Upper lobe of left lung (tissue), 6 donors: ENCODE data around the gene KRT85. TPM values are rescaled to one million over a fixed set of nuclear protein-coding genes. Genes with fewer than 3 reads are reported as not detected.
A peak's percentile ranks its signal among the peaks of the same experiment; 100 is the strongest.
"Not testable (repeated sequence)": the region's sequence is repeated elsewhere in the genome, so short reads cannot be mapped to it uniquely, and the experiment has no call there.

Source experiments
- ATAC-seq, 2 donors: fragments of 200-7000 bp; cut with Tn5 transposase; one replicate each; pipeline ENCODE4 v1.9.1; 2022; ENCODE audit warnings: mild to moderate bottlenecking in 2 of 2, moderate library complexity in 2 of 2; ENCODE audit not compliant: low FRiP score in 2 of 2
- DNase-seq, 2 donors: peaks; one replicate each; pipeline ENCODE4 v3.0.0-alpha.2; 2019 to 2020
- H3K27ac ChIP-seq, 4 donors: fragments of 200-600 bp; sonication (generic); one replicate each; pipeline ENCODE4 v1.5.1; 2016 to 2019
- H3K27me3 ChIP-seq, 4 donors: fragments of 200-600 bp; sonication (generic); one replicate each; pipeline ENCODE4 v1.5.1; 2017 to 2019
- H3K36me3 ChIP-seq, 4 donors: fragments of 200-600 bp; sonication (generic); one replicate each; pipeline ENCODE4 v1.5.1; 2016 to 2019
- H3K4me1 ChIP-seq, 4 donors: fragments of 200-600 bp; sonication (generic); one replicate each; pipeline ENCODE4 v1.5.1; 2018 to 2019
- H3K4me3 ChIP-seq, 4 donors: fragments of 200-600 bp; sonication (generic); one replicate each; pipeline ENCODE4 v1.5.1; 2017 to 2019; ENCODE audit warnings: mild to moderate bottlenecking in 2 of 4, moderate library complexity in 1 of 4
- H3K9me3 ChIP-seq, 4 donors: fragments of 200-600 bp; sonication (generic); one replicate each; pipeline ENCODE4 v1.5.1; 2018 to 2019
- EP300 ChIP-seq, 4 donors: sonication (generic); formaldehyde crosslinking; IDR thresholded peaks; one replicate each; pipeline ENCODE4 v1.5.1; 2017; ENCODE audit warnings: antibody characterized with exemption in 4 of 4, control low read depth in 2 of 4
- POLR2A ChIP-seq, 4 donors: fragments of 450-650 bp; IDR thresholded peaks; one replicate each; pipeline ENCODE4 v1.5.1; 2016 to 2017; ENCODE audit warnings: antibody characterized with exemption in 4 of 4, mild to moderate bottlenecking in 2 of 4
- POLR2AphosphoS5 ChIP-seq, 2 donors: sonication (generic); formaldehyde crosslinking; IDR thresholded peaks; one replicate each; pipeline ENCODE4 v1.5.1; 2017; ENCODE audit warnings: antibody characterized with exemption in 2 of 2
- WGBS, 2 donors: methylation state at CpG; one replicate each; pipeline ENCODE4 v1.1.5; 2017 to 2018; 5-methylcytosine and 5-hydroxymethylcytosine counted together
- total RNA-seq, 6 donors: library from RNA; depleted of rRNA in 4 of 6; stranded (reverse); fragments of >200 nt in 4 of 6; gene quantifications; one replicate each; pipeline versions ENCODE4 v1.1.0 to v1.2.1, GENCODE V29; 2016 to 2021
- TF ChIP-seq, protein P1 (sequence below), 6 experiments: fragments of 450-650 bp in 4 of 6; fragments of 200-600 bp in 2 of 6; sonication (generic) in 2 of 6; IDR thresholded peaks; one replicate each; pipeline ENCODE4 v1.5.1; 2016 to 2019; ENCODE audit warnings: antibody characterized with exemption in 6 of 6
- donor health status: DM: no; HTN: no; CAD: no; lungs with moderate emphysema.
- donor health status: DM: no; HTN: yes; CAD: no; lungs with severe emphysema.

The KRT85 gene
- total RNA-seq, 6 donors from 2014 or later, result not detected

DNA sequence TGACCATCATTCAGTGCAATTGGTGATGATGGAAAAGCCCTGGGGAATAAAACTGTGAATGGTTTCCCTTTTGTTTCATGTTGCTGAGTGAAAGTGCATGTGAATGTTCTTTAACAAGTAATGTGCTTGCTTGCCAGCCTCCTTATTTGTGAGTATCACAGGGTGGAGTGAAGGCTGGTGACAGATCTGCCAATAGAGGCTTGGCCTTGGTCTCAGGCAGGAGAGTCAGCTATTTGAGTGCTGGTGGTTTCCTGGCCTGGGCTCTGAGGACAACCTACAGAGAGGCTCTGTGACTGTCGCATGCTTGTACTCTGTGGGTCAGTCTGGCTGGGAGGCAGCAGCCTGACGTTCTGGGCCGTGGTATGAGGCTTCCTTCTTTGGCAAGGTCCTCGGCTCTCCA is 20.7 kb downstream of the KRT85 start:
- Histone ChIP-seq H3K4me1 (peaks cover 3 to 10% (median 7%) of the 10 kb centered on the region in 4 donors), H3K27me3 (no peaks in the 10 kb centered on the region), H3K36me3 (no peaks in the 10 kb centered on the region), H3K9me3 (peaks cover 0 to 10% (median 0%) of the 10 kb centered on the region in 4 donors), H3K27ac (no peak overlapping the region), H3K4me3 (no peak overlapping the region)
- ATAC-seq (peak in 1 of 2 donors; percentile 64), DNase-seq (peak in 1 of 2 donors; percentile 68)
- TF ChIP-seq EP300 (IDR thresholded peaks at IDR 0.05) (no peak), POLR2AphosphoS5 (IDR thresholded peaks at IDR 0.05) (no peak)
- TF ChIP-seq, protein P1, sequence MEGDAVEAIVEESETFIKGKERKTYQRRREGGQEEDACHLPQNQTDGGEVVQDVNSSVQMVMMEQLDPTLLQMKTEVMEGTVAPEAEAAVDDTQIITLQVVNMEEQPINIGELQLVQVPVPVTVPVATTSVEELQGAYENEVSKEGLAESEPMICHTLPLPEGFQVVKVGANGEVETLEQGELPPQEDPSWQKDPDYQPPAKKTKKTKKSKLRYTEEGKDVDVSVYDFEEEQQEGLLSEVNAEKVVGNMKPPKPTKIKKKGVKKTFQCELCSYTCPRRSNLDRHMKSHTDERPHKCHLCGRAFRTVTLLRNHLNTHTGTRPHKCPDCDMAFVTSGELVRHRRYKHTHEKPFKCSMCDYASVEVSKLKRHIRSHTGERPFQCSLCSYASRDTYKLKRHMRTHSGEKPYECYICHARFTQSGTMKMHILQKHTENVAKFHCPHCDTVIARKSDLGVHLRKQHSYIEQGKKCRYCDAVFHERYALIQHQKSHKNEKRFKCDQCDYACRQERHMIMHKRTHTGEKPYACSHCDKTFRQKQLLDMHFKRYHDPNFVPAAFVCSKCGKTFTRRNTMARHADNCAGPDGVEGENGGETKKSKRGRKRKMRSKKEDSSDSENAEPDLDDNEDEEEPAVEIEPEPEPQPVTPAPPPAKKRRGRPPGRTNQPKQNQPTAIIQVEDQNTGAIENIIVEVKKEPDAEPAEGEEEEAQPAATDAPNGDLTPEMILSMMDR (IDR thresholded peaks at IDR 0.05), result no peak
- WGBS, 2 donors, result 23 to 35% methylated on average over 4 of the region's 4 CpGs

DNA sequence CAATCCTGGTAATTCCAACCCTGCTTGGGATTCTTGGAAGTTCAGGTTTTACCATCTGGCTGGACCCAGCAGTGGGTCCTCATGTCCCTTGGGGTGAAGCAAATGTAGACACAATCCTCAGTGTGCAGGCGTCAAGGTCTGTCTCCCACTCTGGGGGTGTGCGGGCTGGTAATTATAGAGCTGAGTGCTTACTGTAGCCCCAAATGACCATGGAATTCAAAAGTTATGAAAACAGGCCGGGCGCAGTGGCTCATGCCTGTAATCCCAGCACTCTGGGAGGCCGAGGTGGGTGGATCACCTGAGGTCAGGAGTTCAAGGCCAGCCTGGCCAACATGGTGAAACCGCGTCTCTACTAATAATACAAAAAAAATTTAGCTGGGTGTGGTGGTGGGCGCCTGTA is 22.2 kb downstream of the KRT85 start:
- ATAC-seq, H3K27ac ChIP-seq, DNase-seq, H3K27me3 ChIP-seq, H3K36me3 ChIP-seq, H3K4me3 ChIP-seq, H3K4me1 ChIP-seq, H3K9me3 ChIP-seq: not testable (repeated sequence)
- 84 to 91% methylated on average over 7 to 8 of the region's 8 CpGs for WGBS, 2 donors

DNA sequence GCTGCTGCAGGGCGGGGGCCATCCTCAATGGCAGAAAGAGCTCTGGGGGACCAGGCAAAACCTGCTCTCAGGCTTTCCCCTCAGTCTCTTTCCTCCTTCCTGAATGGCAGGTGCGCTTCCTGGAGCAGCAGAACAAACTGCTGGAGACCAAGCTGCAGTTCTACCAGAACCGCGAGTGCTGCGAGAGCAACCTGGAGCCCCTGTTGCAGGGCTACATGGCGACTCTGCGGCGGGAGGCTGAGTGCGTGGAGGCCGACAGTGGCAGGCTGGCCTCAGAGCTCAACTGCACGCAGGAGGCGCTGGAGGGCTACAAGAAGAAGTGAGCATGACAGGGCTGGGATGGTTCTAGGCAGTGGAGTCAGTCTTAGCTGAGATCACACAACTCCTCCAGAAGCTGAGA is 23.2 kb downstream of the KRT85 start:
- no peak for DNase-seq
- H3K27ac ChIP-seq, result no peak overlapping the region

DNA sequence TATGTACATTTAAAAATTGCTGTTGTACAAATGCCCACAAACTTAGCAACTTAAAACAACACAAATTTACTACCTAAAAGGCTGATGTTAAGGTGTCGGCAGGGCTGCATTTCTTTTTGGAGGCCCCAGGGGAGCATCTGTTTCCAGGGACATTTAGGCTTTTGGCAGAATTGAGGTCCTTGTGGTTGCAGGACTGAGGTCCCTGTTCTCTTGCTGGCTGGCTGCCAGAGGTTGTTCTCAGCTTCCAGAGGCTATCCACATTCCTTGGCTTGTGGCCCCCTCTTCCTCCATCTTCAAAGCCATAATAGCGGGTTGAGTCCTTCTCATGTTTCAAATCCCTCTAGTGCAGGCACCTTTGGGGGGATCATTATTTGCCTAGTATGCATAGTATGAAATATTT is 23.7 kb downstream of the KRT85 start:
- Histone ChIP-seq H3K4me1 (peaks cover 0 to 4% (median 4%) of the 10 kb centered on the region in 4 donors), H3K9me3 (peaks cover 0 to 10% (median 0%) of the 10 kb centered on the region in 4 donors), H3K36me3 (no peaks in the 10 kb centered on the region), H3K4me3 (no peak overlapping the region), H3K27ac (no peak overlapping the region), H3K27me3 (no peaks in the 10 kb centered on the region)
- no peak for TF ChIP-seq POLR2AphosphoS5 (IDR thresholded peaks at IDR 0.05)
- ATAC-seq (no peak), DNase-seq (no peak)
- 89 to 95% methylated on average over 2 of the region's 2 CpGs for WGBS, 2 donors

More for the DNA sequence above, 23.2 kb downstream of the KRT85 start:
- Histone ChIP-seq H3K27me3 (no peaks in the 10 kb centered on the region), H3K4me3 (no peak overlapping the region), H3K4me1 (peaks cover 0 to 4% (median 4%) of the 10 kb centered on the region in 4 donors), H3K36me3 (no peaks in the 10 kb centered on the region), H3K9me3 (peaks cover 0 to 10% (median 0%) of the 10 kb centered on the region in 4 donors)
- TF ChIP-seq POLR2A (IDR thresholded peaks at IDR 0.05) (no peak), POLR2AphosphoS5 (IDR thresholded peaks at IDR 0.05) (no peak), EP300 (IDR thresholded peaks at IDR 0.05) (no peak)
- TF ChIP-seq, protein P1 (IDR thresholded peaks at IDR 0.05), result no peak
- 79 to 93% methylated on average over 10 to 12 of the region's 12 CpGs for WGBS, 2 donors
- no peak for ATAC-seq

DNA sequence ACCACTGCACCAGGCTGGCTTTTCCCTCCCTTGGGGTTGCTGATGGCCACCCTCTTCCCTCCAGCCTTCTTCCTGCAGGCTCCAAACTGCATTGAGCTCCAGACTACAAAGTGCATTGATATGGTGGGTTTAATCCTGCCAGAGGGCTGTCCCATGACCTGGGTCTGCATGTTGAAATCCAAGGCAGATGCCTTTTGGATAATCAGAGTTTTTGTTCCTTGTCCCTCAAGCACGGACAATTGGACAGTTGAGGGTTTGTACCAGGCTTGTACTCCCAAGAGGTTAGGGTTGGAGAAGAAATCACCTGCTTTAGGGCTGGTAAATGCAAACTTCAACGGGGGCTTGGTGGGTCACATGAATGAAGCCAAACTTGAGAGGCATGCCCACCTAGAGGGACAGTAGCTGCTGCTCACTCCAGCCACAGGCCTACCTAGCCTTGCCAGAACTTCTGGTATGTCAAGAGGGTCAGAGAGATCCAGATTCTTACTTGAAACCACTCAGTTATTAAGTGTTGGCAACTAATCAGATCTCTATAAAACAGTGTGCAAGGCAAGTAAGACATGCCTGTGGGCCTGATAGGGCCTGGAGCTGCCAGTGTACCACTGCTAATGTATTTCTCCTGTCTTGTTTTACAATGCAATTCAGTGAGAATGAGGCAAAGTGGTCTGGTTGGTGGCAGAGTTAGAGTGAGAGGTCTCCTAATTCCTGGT is 24.3 kb downstream of the KRT85 start:
- 75 to 76% methylated on average over 2 of the region's 2 CpGs for WGBS, 2 donors
- TF ChIP-seq, protein P1 (IDR thresholded peaks at IDR 0.05), result no peak
- no peak for TF ChIP-seq POLR2A (IDR thresholded peaks at IDR 0.05)
- H3K27me3 ChIP-seq, result no peaks in the 10 kb centered on the region
- peaks cover 0 to 10% (median 0%) of the 10 kb centered on the region in 4 donors for H3K9me3 ChIP-seq
- DNase-seq, result no peak
- no peak overlapping the region for H3K4me3 ChIP-seq
- ATAC-seq, result peak; percentile 6 to 13
- H3K36me3 ChIP-seq, result no peaks in the 10 kb centered on the region
- no peak overlapping the region for H3K27ac ChIP-seq
- H3K4me1 ChIP-seq, result peaks cover 0 to 4% (median 4%) of the 10 kb centered on the region in 4 donors

DNA sequence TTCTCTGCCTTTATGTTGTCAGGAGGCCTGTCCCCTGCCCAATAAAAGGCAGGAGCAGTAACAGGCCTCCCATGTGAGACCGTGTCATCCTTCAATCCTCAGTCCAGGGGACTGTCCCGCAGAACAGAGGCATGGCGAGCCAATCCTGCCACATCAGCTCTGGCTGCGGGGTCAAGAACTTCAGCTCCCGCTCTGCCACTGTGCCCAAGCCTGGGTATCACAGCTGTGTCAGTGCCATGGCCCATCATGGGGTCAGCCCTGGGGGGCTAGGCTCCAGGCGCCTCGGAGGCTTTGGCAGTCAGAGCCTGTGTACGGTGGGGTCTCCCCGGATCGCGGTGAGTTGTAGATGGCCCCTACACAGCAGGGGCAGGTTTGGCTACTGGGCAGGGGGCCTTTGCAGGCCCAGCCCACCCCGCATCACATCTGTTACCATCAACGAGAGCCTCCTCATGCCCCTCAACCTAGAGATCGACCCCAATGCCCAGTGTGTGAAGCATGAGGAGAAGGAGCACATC is 26.2 kb downstream of the KRT85 start:
- ATAC-seq, result no peak
- no peak for DNase-seq
- Histone ChIP-seq H3K4me1 (peaks cover 0 to 4% (median 2%) of the 10 kb centered on the region in 4 donors), H3K36me3 (no peaks in the 10 kb centered on the region), H3K27ac (no peak overlapping the region), H3K4me3 (no peak overlapping the region), H3K9me3 (peaks cover 0 to 10% (median 1%) of the 10 kb centered on the region in 4 donors), H3K27me3 (no peaks in the 10 kb centered on the region)
- whole genome bisulfite sequencing, 2 donors, result 95% methylated on average over 7 to 14 of the region's 14 CpGs
- TF ChIP-seq EP300 (IDR thresholded peaks at IDR 0.05) (no peak), POLR2A (IDR thresholded peaks at IDR 0.05) (no peak), POLR2AphosphoS5 (IDR thresholded peaks at IDR 0.05) (no peak)
- TF ChIP-seq, protein P1 (IDR thresholded peaks at IDR 0.05), result no peak
